Mesenchymal stem cell (in vitro differentiated cells and primary cell): Measurements from ENCODE around the gene GVQW3.

Experiments
- DNase-seq: peaks from one replicate; pipeline ENCODE4 v3.0.0-alpha.2; 2013
- H2AFZ ChIP-seq: one replicate; pipeline ENCODE4 v1.6.1; 2013; ENCODE audit warnings: low read depth, mild to moderate bottlenecking, control low read depth, inconsistent platforms, low read length, moderate library complexity
- H2AK5ac ChIP-seq: 2 replicates; pipeline ENCODE4 v1.6.1; 2013; ENCODE audit warnings: low read length, moderate library complexity, mild to moderate bottlenecking, inconsistent platforms; ENCODE audit not compliant: severe bottlenecking
- H2BK120ac ChIP-seq: one replicate; pipeline ENCODE4 v1.6.1; 2013; ENCODE audit warnings: low read depth, mild to moderate bottlenecking, inconsistent platforms, low read length, moderate library complexity
- H2BK12ac ChIP-seq, 2 experiments: one replicate each; pipeline ENCODE4 v1.6.1; 2013; ENCODE audit warnings: inconsistent platforms in 2 of 2, low read length in 2 of 2, mild to moderate bottlenecking in 2 of 2, moderate library complexity in 2 of 2, control low read depth in 1 of 2
- H2BK15ac ChIP-seq: one replicate; pipeline ENCODE4 v1.6.1; 2013; ENCODE audit warnings: mild to moderate bottlenecking, low read depth, inconsistent platforms; ENCODE audit not compliant: poor library complexity, severe bottlenecking
- H2BK5ac ChIP-seq: 2 replicates; pipeline ENCODE4 v1.6.1; 2013; ENCODE audit warnings: low read depth, mild to moderate bottlenecking, low read length, control low read depth, inconsistent platforms; ENCODE audit not compliant: poor library complexity, severe bottlenecking
- H3K14ac ChIP-seq, 2 experiments: one replicate each; pipeline ENCODE4 v1.6.1; 2013; ENCODE audit warnings: inconsistent platforms in 2 of 2, low read length in 2 of 2, control low read depth in 1 of 2, mild to moderate bottlenecking in 1 of 2, moderate library complexity in 1 of 2
- H3K18ac ChIP-seq, 2 experiments: one replicate each; pipeline ENCODE4 v1.6.1; 2013; ENCODE audit warnings: inconsistent platforms in 2 of 2, low read length in 2 of 2, control low read depth in 1 of 2, low read depth in 1 of 2, mild to moderate bottlenecking in 1 of 2
- H3K23ac ChIP-seq, 2 experiments: one replicate each; pipeline ENCODE4 v1.6.1; 2013; ENCODE audit warnings: inconsistent platforms in 2 of 2, low read length in 2 of 2, mild to moderate bottlenecking in 2 of 2, moderate library complexity in 2 of 2, control low read depth in 1 of 2
- H3K27ac ChIP-seq: 2 replicates; pipeline ENCODE4 v1.5.1; 2013; ENCODE audit warnings: mild to moderate bottlenecking, moderate library complexity, low read length, control low read depth, inconsistent platforms; ENCODE audit not compliant: poor library complexity, severe bottlenecking
- H3K27me3 ChIP-seq, 2 experiments: 2 replicates each; pipeline versions ENCODE4 v1.6.1 to v1.7.0; 2013; ENCODE audit warnings: low read length in 2 of 2, mild to moderate bottlenecking in 2 of 2, moderate library complexity in 2 of 2, control low read depth in 1 of 2, inconsistent platforms in 1 of 2; ENCODE audit not compliant: control insufficient read depth in 1 of 2, insufficient read depth in 1 of 2
- H3K36me3 ChIP-seq, 2 experiments: 2 replicates each; pipeline versions ENCODE4 v1.6.1 to v1.7.0; 2013; ENCODE audit warnings: low read length in 2 of 2, control low read depth in 1 of 2, inconsistent platforms in 1 of 2, low read depth in 1 of 2, mild to moderate bottlenecking in 1 of 2; ENCODE audit not compliant: insufficient read depth in 2 of 2, control insufficient read depth in 1 of 2
- H3K4ac ChIP-seq, 2 experiments: one replicate each; pipeline ENCODE4 v1.6.1; 2013; ENCODE audit warnings: inconsistent platforms in 2 of 2, low read length in 2 of 2, mild to moderate bottlenecking in 2 of 2, moderate library complexity in 2 of 2, control low read depth in 1 of 2, low read depth in 1 of 2
- H3K4me1 ChIP-seq: 2 replicates; pipeline ENCODE4 v1.6.1; 2013; ENCODE audit warnings: low read depth, low read length, control low read depth; ENCODE audit not compliant: control insufficient read depth, insufficient read depth
- H3K4me2 ChIP-seq: 2 replicates; pipeline ENCODE4 v1.6.1; 2013; ENCODE audit warnings: low read length, mild to moderate bottlenecking, inconsistent platforms; ENCODE audit not compliant: poor library complexity, severe bottlenecking
- H3K4me3 ChIP-seq, 2 experiments: 2 replicates each; pipeline versions ENCODE4 v1.5.1 to v1.7.0; 2013; ENCODE audit warnings: low read length in 2 of 2, mild to moderate bottlenecking in 2 of 2, control low read depth in 1 of 2, low read depth in 1 of 2; ENCODE audit not compliant: insufficient read depth in 1 of 2
- H3K79me1 ChIP-seq: replicated peaks from 2 replicates; pipeline ENCODE4 v1.6.1; 2013; ENCODE audit warnings: mild to moderate bottlenecking, control low read depth, low read length, inconsistent platforms; ENCODE audit not compliant: poor library complexity, severe bottlenecking
- H3K9ac ChIP-seq: 2 replicates; pipeline ENCODE4 v1.7.0; 2013; ENCODE audit warnings: mild to moderate bottlenecking, low read length, moderate library complexity
- H3K9me3 ChIP-seq: 2 replicates; pipeline ENCODE4 v1.7.0; 2013; ENCODE audit warnings: mild to moderate bottlenecking, low read length; ENCODE audit not compliant: control insufficient read depth
- H4K8ac ChIP-seq: one replicate; pipeline ENCODE4 v1.6.1; 2013; ENCODE audit warnings: inconsistent platforms, mild to moderate bottlenecking, low read length, moderate library complexity
- H4K91ac ChIP-seq: one replicate; pipeline ENCODE4 v1.6.1; 2013; ENCODE audit warnings: mild to moderate bottlenecking, low read length, inconsistent platforms
- WGBS: methylation state at CpG from one replicate; pipeline ENCODE4 v1.1.7; 2013; ENCODE audit warnings: mixed read lengths; 5-methylcytosine and 5-hydroxymethylcytosine counted together

The GVQW3 gene

GRCh38 chr11:76362716-76363115 lies 18.4 kb upstream of the GVQW3 start:
- Histone ChIP-seq H3K27me3 (no peaks in the 10 kb centered on the region), H2BK5ac (no peak overlapping the region), H3K23ac (no peak overlapping the region), H2BK15ac (no peak overlapping the region), H3K9ac (no peak overlapping the region), H4K91ac (no peak overlapping the region), H3K36me3 (peaks cover 3 to 27% of the 10 kb centered on the region in 2 experiments), H3K79me1 (peaks cover 22% of the 10 kb centered on the region), H3K4ac (no peak overlapping the region), H2AFZ (no peak overlapping the region), H3K4me3 (no peak overlapping the region), H2BK12ac (no peak overlapping the region), H3K4me2 (no peak overlapping the region), H4K8ac (no peak overlapping the region), H3K4me1 (no peaks in the 10 kb centered on the region), H2AK5ac (no peak overlapping the region), H3K27ac (no peak overlapping the region), H3K9me3 (no peaks in the 10 kb centered on the region), H2BK120ac (no peak overlapping the region), H3K14ac (no peak overlapping the region), H3K18ac (no peak overlapping the region)
- WGBS: 98% methylated on average over 4 of the region's 7 CpGs
- DNase-seq: no peak

GRCh38 chr11:76365038-76365679 lies 16.0 kb upstream of the GVQW3 start:
- Histone ChIP-seq H3K27me3 (no peaks in the 10 kb centered on the region), H2AFZ (no peak overlapping the region), H3K14ac (no peak overlapping the region), H3K9me3 (no peaks in the 10 kb centered on the region), H2AK5ac (no peak overlapping the region), H2BK15ac (no peak overlapping the region), H3K36me3 (peaks cover 0 to 14% of the 10 kb centered on the region in 2 experiments), H2BK5ac (no peak overlapping the region), H3K18ac (no peak overlapping the region), H3K4me2 (no peak overlapping the region), H3K23ac (no peak overlapping the region), H3K4me3 (no peak overlapping the region), H2BK120ac (no peak overlapping the region), H4K91ac (no peak overlapping the region), H4K8ac (no peak overlapping the region), H3K4me1 (no peaks in the 10 kb centered on the region), H3K9ac (no peak overlapping the region), H2BK12ac (no peak overlapping the region), H3K4ac (no peak overlapping the region), H3K79me1 (peaks cover 30% of the 10 kb centered on the region), H3K27ac (no peak overlapping the region)
- DNase-seq: no peak
- WGBS: 97% methylated on average over 16 of the region's 16 CpGs

- H3K9ac ChIP-seq: no peak overlapping the region
- peaks cover 27% of the 10 kb centered on the region for H3K79me1 ChIP-seq
- no peak overlapping the region for H2BK5ac ChIP-seq
- H4K8ac ChIP-seq: no peak overlapping the region
- no peak overlapping the region for H3K27ac ChIP-seq
- H3K27me3 ChIP-seq: no peaks in the 10 kb centered on the region
- H3K18ac ChIP-seq: no peak overlapping the region
- no peaks in the 10 kb centered on the region for H3K9me3 ChIP-seq
- no peak overlapping the region for H2BK15ac ChIP-seq
- H3K14ac ChIP-seq: no peak overlapping the region
- H4K91ac ChIP-seq: no peak overlapping the region
- H3K4me3 ChIP-seq: no peak overlapping the region
- no peak overlapping the region for H2BK120ac ChIP-seq
- DNase-seq: no peak
- no peak overlapping the region for H2AK5ac ChIP-seq
- WGBS: no CpG with 5 or more reads among the region's 1 CpG
- no peak overlapping the region for H3K4me2 ChIP-seq
- no peak overlapping the region for H3K23ac ChIP-seq
- H3K4me1 ChIP-seq: no peaks in the 10 kb centered on the region
- no peak overlapping the region for H2AFZ ChIP-seq
- H3K36me3 ChIP-seq: peaks cover 0 to 10% of the 10 kb centered on the region in 2 experiments
- H3K4ac ChIP-seq: no peak overlapping the region
- no peak overlapping the region for H2BK12ac ChIP-seq
These were observed 12.6 kb upstream of the GVQW3 start for GRCh38 chr11:76368490-76368889.

- no peak overlapping the region for H4K8ac ChIP-seq
- no peak overlapping the region for H2BK12ac ChIP-seq
- H4K91ac ChIP-seq: no peak overlapping the region
- peaks cover 26% of the 10 kb centered on the region for H3K79me1 ChIP-seq
- H2BK120ac ChIP-seq: no peak overlapping the region
- H3K27ac ChIP-seq: no peak overlapping the region
- H2AFZ ChIP-seq: no peak overlapping the region
- H3K4me3 ChIP-seq: no peak overlapping the region
- no peak overlapping the region for H2BK15ac ChIP-seq
- H3K4me1 ChIP-seq: no peaks in the 10 kb centered on the region
- H3K23ac ChIP-seq: no peak overlapping the region
- no peak overlapping the region for H3K4ac ChIP-seq
- no peak overlapping the region for H3K9ac ChIP-seq
- H3K36me3 ChIP-seq: peaks cover 0 to 9% of the 10 kb centered on the region in 2 experiments
- H3K9me3 ChIP-seq: no peaks in the 10 kb centered on the region
- no peak overlapping the region for H3K18ac ChIP-seq
- WGBS: 98% methylated on average over 6 of the region's 6 CpGs
- no peak overlapping the region for H2AK5ac ChIP-seq
- no peaks in the 10 kb centered on the region for H3K27me3 ChIP-seq
- no peak for DNase-seq
- no peak overlapping the region for H2BK5ac ChIP-seq
- no peak overlapping the region for H3K14ac ChIP-seq
- no peak overlapping the region for H3K4me2 ChIP-seq
These were observed 11.7 kb upstream of the GVQW3 start for GRCh38 chr11:76369406-76369805.
